ENCODE data around the gene OR10H5. TPM values are rescaled to one million over a fixed set of nuclear protein-coding genes. Genes with fewer than 3 reads are reported as not detected.

Gene OR10H5
- total RNA-seq, 2 experiments from 2014 or later = not detected

DNA sequence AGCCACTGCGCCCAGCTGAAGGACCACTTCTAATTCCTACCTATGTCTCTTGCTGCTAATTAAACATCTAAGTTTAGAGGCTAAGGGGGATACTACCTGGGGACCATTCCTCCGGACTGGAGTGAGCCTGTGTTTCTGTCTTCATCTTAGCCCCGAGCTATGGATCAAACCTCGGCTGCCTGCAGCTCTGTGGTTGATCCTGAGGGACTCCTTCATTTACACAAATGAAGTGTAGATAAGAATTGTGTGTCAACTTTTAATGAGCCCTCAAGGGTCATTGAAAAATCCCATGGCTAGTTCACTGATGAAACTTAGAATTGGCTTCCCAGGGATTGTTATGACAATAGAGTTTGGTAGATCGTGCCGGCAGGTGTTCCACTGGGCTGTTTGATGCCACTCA is 59.5 kb downstream of the OR10H5 start:
- no peaks in the 10 kb centered on the region for H3K9me2 ChIP-seq (ENCODE audit: insufficient read depth, low read length)
- no peaks in the 10 kb centered on the region for H4K20me1 ChIP-seq (ENCODE audit: insufficient read depth, low read length)
- no peaks in the 10 kb centered on the region for H3K9me3 ChIP-seq (ENCODE audit: low read length)
- TF ChIP-seq EZH2phosphoT487 (IDR thresholded peaks at IDR 0.05; ENCODE audit: borderline replicate concordance, low read depth, low read length) = no peak
- no peak for TF ChIP-seq CTCF (conservative IDR thresholded peaks at IDR 0.05; ENCODE audit: low read length)
- H3K4me1 ChIP-seq (ENCODE audit: insufficient read depth, low read length, poor library complexity, severe bottlenecking) = no peaks in the 10 kb centered on the region
- BruUV-seq (replicated peaks) = no TSS peak
- H3K36me3 ChIP-seq (ENCODE audit: insufficient read depth, low read length) = no peaks in the 10 kb centered on the region
- intact Hi-C loops (cut with micrococcal nuclease; ENCODE audit: unreplicated experiment) = no loop called here
- no peak overlapping the region for H3K27ac ChIP-seq (ENCODE audit: low read depth, low read length, poor library complexity, severe bottlenecking)
- no peaks in the 10 kb centered on the region for H3K79me2 ChIP-seq (ENCODE audit: insufficient read depth, low read depth, low read length)
- no peak overlapping the region for H3K4me3 ChIP-seq (ENCODE audit: low read depth, low read length, poor library complexity, severe bottlenecking)
- CTCF ChIA-PET (ENCODE audit: unreplicated experiment) = no interaction called here
- no peak overlapping the region for H3K4me2 ChIP-seq (ENCODE audit: low read length)
- DNase-seq (ENCODE audit: low spot score) = no peak
- POLR2A ChIA-PET = interaction anchor here (2.0 kb wide), 1 partner anchor 9 kb away, joined by 5 read pairs; no protein-coding TSS in a partner anchor
- no peak overlapping the region for H2AFZ ChIP-seq (ENCODE audit: low read length)

GRCh38 chr19:15850385-15850784 is 62.9 kb downstream of the OR10H5 start:
- no peak overlapping the region for H3K4me2 ChIP-seq (ENCODE audit: low read length)
- no peak for DNase-seq (ENCODE audit: low spot score)
- no TSS peak for BruUV-seq (replicated peaks)
- POLR2A ChIA-PET = no interaction called here
- H3K4me1 ChIP-seq (ENCODE audit: insufficient read depth, low read length, poor library complexity, severe bottlenecking) = no peaks in the 10 kb centered on the region
- H3K4me3 ChIP-seq (ENCODE audit: low read depth, low read length, poor library complexity, severe bottlenecking) = no peak overlapping the region
- H3K9me2 ChIP-seq (ENCODE audit: insufficient read depth, low read length) = no peaks in the 10 kb centered on the region
- no peaks in the 10 kb centered on the region for H3K36me3 ChIP-seq (ENCODE audit: insufficient read depth, low read length)
- H3K9me3 ChIP-seq (ENCODE audit: low read length) = no peaks in the 10 kb centered on the region
- H3K79me2 ChIP-seq (ENCODE audit: insufficient read depth, low read depth, low read length) = no peaks in the 10 kb centered on the region
- H3K27ac ChIP-seq (ENCODE audit: low read depth, low read length, poor library complexity, severe bottlenecking) = no peak overlapping the region
- TF ChIP-seq EZH2phosphoT487 (IDR thresholded peaks at IDR 0.05; ENCODE audit: borderline replicate concordance, low read depth, low read length) = no peak
- no peak for TF ChIP-seq CTCF (conservative IDR thresholded peaks at IDR 0.05; ENCODE audit: low read length)
- CTCF ChIA-PET (ENCODE audit: unreplicated experiment) = no interaction called here
- no peaks in the 10 kb centered on the region for H4K20me1 ChIP-seq (ENCODE audit: insufficient read depth, low read length)
- intact Hi-C loops (cut with micrococcal nuclease; ENCODE audit: unreplicated experiment) = no loop called here
- H2AFZ ChIP-seq (ENCODE audit: low read length) = no peak overlapping the region

Other genes starting within 250 kb of the OR10H5 start
- not detected in 2 replicates for gene CYP4F8, start 172.4 kb upstream of the OR10H5 start, total RNA-seq (2014; rRNA removed; shearing (Covaris generic))
- not detected in 2 replicates for gene CYP4F8, start 172.4 kb upstream of the OR10H5 start, total RNA-seq (2022)
- gene CYP4F3, start 146.8 kb upstream of the OR10H5 start, total RNA-seq (2014; rRNA removed; shearing (Covaris generic)) = not detected in 2 replicates
- gene CYP4F3, start 146.8 kb upstream of the OR10H5 start, total RNA-seq (2022) = not detected in 2 replicates
- 0.09 TPM in 1 of 2 replicates, not detected in the other for gene CYP4F12, start 114.6 kb upstream of the OR10H5 start, total RNA-seq (2014; rRNA removed; shearing (Covaris generic))
- gene CYP4F12, start 114.6 kb upstream of the OR10H5 start, total RNA-seq (2022) = not detected in 2 replicates
- not detected in 2 replicates for gene OR10H2, start 59.6 kb upstream of the OR10H5 start, total RNA-seq (2014; rRNA removed; shearing (Covaris generic))
- gene OR10H2, start 59.6 kb upstream of the OR10H5 start, total RNA-seq (2022) = not detected in 2 replicates
- not detected in 2 replicates for gene OR10H3, start 49.7 kb upstream of the OR10H5 start, total RNA-seq (2014; rRNA removed; shearing (Covaris generic))
- gene OR10H3, start 49.7 kb upstream of the OR10H5 start, total RNA-seq (2022) = not detected in 2 replicates
- not detected in 2 replicates for gene OR10H1, start 28.0 kb downstream of the OR10H5 start, total RNA-seq (2014; rRNA removed; shearing (Covaris generic))
- gene OR10H1, start 28.0 kb downstream of the OR10H5 start, total RNA-seq (2022) = 0.11 TPM in 1 of 2 replicates, not detected in the other
- not detected in 2 replicates for gene CYP4F2, start 110.4 kb downstream of the OR10H5 start, total RNA-seq (2014; rRNA removed; shearing (Covaris generic))
- not detected in 2 replicates for gene CYP4F2, start 110.4 kb downstream of the OR10H5 start, total RNA-seq (2022)
- 0.18 and 0.22 TPM in 2 replicates for gene CYP4F11, start 146.9 kb downstream of the OR10H5 start, total RNA-seq (2014; rRNA removed; shearing (Covaris generic))
- 0.25 TPM in 1 of 2 replicates, not detected in the other for gene CYP4F11, start 146.9 kb downstream of the OR10H5 start, total RNA-seq (2022)
- not detected in 2 replicates for gene OR10H4, start 161.3 kb downstream of the OR10H5 start, total RNA-seq (2014; rRNA removed; shearing (Covaris generic))
- gene OR10H4, start 161.3 kb downstream of the OR10H5 start, total RNA-seq (2022) = not detected in 2 replicates

Measured in OCI-LY7 (cell line).